IMR-90 (cell line): ENCODE results near the gene PIGP.

ENCODE experiments used
- BHLHE40 ChIP-seq: fragments of 150-350 bp; IDR thresholded peaks from 2 replicates; pipeline ENCODE4 v1.6.1; 2016; ENCODE audit warnings: mild to moderate bottlenecking, low read depth, low read length
- MXI1 ChIP-seq: IDR thresholded peaks from 2 replicates; pipeline ENCODE4 v1.6.1; 2012; ENCODE audit warnings: low read depth, mild to moderate bottlenecking, low read length, moderate library complexity, borderline replicate concordance
- POLR2A ChIP-seq: IDR thresholded peaks from 2 replicates; pipeline ENCODE4 v1.6.1; 2012; ENCODE audit warnings: mild to moderate bottlenecking, low read depth, low read length
- RCOR1 ChIP-seq: IDR thresholded peaks from 2 replicates; pipeline ENCODE4 v1.6.1; 2012; ENCODE audit warnings: mild to moderate bottlenecking, low read length, improper control_type of control experiment; ENCODE audit not compliant: insufficient replicate concordance
- RFX5 ChIP-seq: IDR thresholded peaks from 2 replicates; pipeline ENCODE4 v1.8.0; 2012; ENCODE audit warnings: low read depth, mild to moderate bottlenecking, low read length, moderate library complexity
- TF ChIP-seq, protein P1 (sequence below): conservative IDR thresholded peaks from 2 replicates; pipeline ENCODE4 v1.5.1; 2012; ENCODE audit warnings: mild to moderate bottlenecking, low read depth, low read length, improper control_type of control experiment
- TF ChIP-seq, protein P2 (sequence below): fragments of 150-350 bp; IDR thresholded peaks from 2 replicates; pipeline ENCODE4 v1.6.1; 2017; ENCODE audit warnings: mild to moderate bottlenecking, antibody characterized with exemption, low read length, low read depth

DNA sequence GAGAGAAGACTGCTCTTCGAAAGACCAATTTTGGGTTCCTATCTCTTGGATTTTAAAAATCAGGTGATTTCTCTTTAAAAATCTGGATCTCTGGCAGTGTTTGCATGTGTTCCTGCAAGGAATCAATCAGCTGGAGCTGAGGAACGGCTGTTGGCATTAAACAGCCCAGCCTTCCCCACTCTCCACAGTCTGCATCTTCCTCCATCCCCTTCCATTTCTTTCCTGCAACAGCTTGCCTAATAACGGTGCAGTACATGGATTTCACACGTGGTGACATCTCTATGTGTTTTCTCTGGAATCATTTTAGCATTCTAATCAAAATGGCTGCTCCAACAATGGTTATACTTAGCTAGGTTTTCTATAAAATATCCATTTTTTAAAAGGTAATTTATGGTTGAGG lies 46.4 kb downstream of the PIGP start:
- TF ChIP-seq, protein P1, sequence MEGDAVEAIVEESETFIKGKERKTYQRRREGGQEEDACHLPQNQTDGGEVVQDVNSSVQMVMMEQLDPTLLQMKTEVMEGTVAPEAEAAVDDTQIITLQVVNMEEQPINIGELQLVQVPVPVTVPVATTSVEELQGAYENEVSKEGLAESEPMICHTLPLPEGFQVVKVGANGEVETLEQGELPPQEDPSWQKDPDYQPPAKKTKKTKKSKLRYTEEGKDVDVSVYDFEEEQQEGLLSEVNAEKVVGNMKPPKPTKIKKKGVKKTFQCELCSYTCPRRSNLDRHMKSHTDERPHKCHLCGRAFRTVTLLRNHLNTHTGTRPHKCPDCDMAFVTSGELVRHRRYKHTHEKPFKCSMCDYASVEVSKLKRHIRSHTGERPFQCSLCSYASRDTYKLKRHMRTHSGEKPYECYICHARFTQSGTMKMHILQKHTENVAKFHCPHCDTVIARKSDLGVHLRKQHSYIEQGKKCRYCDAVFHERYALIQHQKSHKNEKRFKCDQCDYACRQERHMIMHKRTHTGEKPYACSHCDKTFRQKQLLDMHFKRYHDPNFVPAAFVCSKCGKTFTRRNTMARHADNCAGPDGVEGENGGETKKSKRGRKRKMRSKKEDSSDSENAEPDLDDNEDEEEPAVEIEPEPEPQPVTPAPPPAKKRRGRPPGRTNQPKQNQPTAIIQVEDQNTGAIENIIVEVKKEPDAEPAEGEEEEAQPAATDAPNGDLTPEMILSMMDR: no peak
- TF ChIP-seq RFX5 (no peak), POLR2A (no peak), MXI1 (no peak), RCOR1 (no peak), BHLHE40 (no peak)
- TF ChIP-seq, protein P2, sequence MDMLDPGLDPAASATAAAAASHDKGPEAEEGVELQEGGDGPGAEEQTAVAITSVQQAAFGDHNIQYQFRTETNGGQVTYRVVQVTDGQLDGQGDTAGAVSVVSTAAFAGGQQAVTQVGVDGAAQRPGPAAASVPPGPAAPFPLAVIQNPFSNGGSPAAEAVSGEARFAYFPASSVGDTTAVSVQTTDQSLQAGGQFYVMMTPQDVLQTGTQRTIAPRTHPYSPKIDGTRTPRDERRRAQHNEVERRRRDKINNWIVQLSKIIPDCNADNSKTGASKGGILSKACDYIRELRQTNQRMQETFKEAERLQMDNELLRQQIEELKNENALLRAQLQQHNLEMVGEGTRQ: no peak
